ENCODE results near the gene FERMT2.

Gene FERMT2, protein sequence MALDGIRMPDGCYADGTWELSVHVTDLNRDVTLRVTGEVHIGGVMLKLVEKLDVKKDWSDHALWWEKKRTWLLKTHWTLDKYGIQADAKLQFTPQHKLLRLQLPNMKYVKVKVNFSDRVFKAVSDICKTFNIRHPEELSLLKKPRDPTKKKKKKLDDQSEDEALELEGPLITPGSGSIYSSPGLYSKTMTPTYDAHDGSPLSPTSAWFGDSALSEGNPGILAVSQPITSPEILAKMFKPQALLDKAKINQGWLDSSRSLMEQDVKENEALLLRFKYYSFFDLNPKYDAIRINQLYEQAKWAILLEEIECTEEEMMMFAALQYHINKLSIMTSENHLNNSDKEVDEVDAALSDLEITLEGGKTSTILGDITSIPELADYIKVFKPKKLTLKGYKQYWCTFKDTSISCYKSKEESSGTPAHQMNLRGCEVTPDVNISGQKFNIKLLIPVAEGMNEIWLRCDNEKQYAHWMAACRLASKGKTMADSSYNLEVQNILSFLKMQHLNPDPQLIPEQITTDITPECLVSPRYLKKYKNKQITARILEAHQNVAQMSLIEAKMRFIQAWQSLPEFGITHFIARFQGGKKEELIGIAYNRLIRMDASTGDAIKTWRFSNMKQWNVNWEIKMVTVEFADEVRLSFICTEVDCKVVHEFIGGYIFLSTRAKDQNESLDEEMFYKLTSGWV

DNA sequence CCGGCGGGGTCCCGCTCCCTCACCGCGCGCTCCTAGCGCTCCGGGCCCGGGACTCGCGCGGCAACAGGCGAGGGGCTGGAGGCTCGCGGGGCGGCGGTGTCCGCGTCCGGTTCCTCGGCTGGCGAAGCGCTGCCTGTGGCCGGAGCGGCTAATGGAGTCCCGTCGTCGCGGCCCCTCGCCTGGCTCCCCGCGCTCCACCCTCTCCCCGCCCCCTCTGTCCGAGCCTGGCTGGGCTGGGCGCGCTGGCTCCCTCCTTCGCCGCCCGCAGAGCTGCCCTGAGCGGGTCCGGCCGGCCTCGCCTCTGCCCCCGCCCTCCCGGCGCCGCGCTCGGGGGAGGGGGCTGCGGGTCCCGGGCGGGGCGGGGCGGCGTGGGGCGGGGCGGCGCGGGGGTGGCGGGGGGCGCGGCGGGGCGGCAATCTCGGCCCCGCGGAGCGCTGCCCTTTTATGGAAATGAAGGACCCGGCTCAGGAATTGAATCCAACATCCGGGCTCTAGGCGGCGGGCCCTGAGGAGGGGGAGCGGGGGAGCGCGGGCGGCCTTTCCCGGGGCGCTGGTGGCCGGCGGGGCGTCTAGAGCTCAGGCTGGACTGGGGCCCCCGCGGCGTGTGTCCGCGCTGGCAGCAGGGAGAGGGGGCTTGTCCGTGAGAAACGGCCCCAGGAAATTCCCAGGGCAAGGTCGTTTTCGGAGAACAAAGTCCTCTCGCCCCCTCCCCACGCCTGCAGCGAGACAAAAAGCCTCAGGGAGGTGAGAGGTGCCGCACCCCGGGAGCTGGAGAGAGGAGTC lies at the start of gene FERMT2:
FERMT2 (minus strand) TSS at position 153 of the 783 bp plus-strand sequence. CDS start 482 bp downstream, outside the sequence.
- DNase-seq, result no peak

DNA sequence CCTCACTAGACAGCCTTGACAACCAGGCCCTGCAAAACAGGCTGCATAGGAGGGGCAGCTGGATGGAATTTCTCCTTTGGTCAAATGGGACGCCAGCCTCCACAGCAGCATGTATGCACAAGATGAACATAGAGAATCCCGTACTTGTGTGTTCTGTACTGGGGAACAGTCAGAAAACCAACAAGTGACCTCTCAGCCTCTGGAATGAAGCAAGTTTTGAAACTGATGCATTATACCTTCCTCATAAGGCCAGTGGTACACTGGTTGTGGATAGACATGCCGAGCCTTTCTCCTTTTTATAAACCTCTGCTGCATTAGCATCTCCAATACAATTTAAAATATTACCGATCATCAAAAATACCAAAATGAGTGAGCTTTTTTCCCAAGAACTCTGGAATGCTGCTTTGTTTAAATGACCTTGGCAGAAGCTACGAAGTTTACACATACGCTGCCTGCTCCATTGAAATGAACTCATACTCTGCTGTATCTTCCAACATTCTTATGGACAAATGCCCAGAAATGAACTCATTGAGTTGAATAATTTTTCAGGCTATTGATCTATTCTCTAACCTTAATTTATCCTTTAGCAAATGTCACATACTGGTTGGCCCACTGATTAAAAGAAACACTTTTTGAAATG lies 47.6 kb upstream of the FERMT2 start:
- no peak for DNase-seq

DNA sequence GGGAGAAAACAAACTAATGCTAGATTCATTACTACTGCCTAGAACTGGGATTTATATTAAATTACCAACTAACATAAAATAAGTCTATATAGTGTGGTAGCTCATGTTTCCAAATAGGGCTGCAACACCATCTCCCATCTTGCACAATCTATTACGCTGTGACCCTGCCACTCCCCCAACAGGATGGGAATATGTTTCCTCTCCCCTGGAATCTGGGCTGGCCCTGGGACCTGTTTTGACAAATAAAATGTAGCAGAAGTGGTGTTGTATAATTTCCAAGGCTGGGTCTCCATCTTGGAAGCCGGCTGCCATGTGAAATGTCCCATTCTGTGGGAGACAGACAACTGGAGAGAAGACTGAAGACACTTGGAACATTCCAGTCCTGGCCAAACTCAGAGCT lies 45.6 kb upstream of the FERMT2 start:
- no peak for DNase-seq

DNA sequence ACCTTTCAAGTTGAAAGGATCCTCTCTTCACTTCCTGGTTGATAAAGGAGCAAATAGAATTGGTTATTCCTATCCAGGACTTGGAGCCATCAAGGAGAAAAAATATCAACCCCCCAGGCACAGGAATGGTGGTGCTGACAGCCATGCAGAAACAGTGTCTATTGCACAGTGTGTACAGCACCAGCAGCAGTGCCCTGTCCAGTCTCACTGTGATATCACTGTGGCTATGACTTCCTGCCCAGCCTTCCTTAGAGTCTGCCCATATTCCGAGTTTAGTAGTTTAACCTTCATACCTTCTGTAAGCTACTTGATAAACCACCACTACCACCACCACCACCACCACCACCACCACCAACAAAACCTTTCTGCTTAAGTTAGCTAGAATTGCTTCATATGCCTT lies 45.1 kb upstream of the FERMT2 start:
- DNase-seq, result no peak

DNA sequence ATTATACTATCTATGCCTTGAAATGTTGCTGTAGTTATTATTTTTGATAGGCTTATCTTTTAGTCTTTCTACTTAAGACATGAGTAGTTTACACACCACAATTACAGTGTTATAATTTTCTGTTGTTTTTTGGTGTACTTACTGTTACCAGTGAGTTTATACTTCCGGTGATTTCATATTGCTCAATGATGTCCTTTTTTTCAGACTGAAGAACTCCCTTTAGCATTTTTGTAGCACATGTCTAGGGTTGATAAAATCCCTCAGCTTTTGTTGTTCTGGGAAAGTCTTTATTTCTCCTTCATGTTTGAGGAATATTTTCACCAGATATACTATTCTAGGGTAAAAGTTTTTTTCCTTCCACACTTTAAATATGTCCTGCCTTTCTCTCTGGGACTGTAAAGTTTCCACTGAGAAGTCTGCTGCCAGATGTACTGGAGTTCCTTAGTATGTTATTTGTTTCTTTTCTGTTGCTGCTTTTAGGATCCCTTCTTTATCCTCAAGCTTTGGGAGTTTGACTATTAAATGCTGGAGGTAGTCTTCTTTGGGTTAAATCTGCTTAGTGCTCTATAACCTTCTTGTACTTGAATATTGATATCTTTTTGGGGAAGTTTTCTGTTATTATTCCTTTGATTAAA lies 41.5 kb upstream of the FERMT2 start:
- DNase-seq, result no peak

DNA sequence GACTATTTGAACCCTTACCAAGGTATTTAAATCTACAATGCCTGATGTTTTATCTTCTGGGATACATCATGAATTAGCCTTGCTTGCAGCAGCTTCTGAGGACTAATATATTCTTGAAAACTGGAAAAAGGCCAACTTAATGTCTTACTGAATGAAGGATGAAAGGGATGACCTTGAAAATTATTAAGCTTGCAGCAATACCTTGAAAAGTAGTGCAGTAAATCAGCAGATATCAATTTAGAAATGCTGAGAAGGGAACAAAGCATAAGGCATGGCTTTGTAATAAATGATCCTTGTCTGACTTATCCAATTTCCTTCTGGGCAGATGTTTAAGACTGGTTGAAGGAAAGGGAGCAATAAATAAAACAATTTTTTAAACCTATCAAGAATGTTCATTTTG lies 37.3 kb upstream of the FERMT2 start:
- no peak for DNase-seq

DNA sequence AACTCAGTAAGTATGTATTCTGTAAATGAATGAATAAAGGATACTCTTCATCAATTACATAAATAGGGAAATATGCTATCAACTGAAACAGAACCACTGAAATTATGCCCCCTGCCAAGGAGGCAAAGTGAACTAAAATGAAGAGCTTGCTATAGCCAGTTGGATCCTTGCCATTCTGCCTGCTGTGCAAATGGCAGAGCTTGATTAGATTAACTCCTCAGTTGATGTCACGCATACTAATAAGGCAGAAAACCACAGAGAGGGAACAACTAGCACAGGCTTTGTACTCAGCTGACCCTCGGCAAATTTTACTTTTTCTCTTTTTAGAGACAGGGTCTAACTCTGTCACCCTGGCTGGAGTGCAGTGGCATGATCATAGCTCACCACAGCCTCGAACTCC lies 36.7 kb upstream of the FERMT2 start:
- no peak for DNase-seq

DNA sequence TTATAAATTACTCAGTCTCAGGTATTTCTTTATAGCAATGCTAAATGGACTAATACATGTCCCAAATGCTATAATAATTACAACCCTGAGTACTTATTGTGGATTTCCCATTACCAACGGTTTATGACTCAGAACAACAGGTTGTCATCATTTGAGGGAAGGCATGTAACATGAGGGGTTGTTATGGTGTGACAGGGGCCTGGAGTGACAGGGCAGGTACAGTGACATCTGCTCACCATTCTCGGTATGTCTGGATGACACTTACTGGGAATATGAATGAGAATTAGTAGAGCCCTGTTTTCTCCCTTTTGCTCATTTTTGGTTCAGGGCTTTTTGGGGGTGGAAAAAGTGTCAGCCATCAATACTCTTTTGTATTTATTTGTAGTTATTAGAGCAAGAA lies 36.2 kb upstream of the FERMT2 start:
- no peak for DNase-seq

DNA sequence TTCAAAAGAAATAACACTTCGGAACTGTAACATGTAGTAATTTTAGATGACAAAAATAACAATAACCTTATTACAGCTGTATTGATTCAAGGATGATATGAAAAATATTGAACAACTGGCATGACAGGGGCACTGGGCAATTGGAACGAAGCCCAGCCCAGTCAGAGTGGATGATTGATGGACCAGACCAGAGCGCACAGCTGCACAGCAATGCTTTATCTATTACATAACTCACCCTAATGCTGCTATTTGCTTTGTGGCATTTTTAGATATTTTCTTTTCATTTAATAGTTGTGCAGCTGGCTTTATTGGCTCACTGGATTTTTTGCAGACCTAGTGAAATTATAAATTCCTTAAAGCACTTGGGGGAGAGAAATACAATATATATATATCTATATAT lies 26.9 kb upstream of the FERMT2 start:
- no peak for DNase-seq

DNA sequence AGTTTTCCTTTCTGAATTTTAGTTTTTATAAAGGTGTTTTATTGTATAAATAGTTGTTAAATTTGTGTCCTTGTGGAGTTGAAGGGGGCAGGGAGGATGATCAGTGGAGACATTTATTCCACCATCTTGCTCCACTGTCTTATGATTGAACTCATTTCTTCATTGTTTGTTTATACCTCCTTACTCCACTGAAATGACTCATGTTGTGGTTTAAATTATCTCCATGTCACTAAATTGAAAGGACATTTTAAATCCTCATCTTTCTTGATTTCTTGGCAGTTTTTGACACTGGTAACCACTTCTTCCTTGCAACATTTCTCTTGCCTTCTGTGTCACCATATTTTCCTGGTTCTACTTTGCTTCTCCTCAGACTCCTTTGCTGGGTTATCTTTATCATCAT lies 23.6 kb upstream of the FERMT2 start:
- DNase-seq, result no peak

DNA sequence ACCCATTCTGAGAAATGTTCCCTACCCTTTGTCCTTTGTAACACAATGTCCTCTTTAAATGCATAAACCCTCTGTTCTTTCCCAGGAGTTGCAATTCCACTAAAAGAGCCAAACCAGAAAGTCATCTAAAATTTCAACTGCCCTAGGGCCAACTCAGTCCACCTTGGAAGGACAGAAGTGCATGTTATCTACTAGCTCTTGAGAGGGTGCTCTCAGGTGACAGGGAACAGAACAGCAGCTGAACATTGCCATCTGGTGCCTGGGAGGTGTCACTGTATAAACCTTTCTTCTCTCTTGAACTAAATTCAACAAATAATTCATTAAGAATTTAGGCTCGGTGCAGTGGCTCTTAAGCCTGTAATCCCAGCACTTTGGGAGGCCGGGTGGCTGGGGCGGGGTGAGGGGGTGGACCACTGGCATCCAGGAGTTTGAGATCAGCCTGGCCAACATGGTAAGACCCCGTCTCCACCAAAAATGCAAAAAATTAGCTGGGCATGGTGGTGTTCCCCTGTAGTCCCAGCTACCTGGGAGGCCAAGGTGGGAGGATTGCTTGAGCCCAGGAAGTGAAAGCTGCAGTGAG lies 10.3 kb upstream of the FERMT2 start:
- DNase-seq, result no peak

DNA sequence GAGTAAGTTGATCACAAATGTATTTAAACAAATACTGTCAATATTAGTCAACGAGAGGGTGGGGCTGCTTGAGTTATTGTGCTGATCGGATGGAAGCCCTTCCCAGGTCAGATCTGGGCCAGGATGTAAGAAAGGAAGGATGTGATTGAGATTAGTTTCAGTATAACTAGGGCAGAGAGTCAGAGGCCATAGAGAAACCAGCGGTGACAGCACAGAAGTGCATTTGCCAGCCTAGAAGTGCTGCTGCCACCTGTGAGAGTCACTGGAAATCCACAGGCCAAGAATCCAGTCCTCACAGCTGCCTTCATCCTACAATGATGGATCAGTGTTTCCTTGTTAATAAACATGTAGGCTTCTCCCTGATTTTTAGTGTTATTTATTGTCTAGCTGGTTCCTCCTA lies 9.8 kb upstream of the FERMT2 start:
- no peak for DNase-seq

DNA sequence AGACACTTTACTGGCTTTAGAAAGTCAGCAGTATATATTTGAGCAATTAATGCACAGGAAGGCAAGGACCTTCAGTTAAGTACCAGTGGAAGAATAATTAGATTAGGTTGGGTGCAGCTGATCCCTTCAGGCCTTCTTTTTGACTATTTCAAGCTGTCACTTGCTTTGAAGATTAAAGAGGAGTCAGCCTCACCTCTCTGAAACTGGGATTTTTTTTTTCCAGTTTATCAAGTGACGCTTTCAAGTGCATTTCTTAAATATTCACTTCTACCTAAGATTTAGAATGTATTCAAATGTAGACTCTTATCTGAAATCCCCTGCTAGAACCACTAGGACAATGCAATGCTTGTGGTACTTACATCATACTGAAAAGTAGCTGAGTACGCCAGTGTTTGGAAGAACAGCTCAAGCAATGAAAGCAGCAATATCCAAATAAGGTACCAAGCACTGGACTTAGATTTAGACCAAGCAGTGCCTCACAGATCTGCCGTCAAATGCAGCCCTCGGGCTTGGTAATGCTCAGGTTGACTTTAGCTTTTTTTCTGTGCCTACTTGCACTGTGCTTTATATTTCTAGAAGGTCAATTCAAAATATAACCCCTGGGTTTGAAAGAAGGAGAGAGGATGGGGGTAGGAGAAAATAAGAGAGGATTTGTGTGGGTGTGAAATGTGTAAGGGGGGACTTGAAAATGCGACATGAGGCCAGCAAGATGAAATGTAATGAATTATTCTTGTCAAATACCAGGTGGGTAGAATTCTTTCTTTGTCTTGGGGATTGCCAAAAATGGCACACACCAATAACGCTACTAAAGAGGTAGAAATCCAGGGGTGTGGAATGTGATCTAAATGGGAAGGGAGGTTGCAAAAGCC lies 3.7 kb upstream of the FERMT2 start:
- no peak for DNase-seq

DNA sequence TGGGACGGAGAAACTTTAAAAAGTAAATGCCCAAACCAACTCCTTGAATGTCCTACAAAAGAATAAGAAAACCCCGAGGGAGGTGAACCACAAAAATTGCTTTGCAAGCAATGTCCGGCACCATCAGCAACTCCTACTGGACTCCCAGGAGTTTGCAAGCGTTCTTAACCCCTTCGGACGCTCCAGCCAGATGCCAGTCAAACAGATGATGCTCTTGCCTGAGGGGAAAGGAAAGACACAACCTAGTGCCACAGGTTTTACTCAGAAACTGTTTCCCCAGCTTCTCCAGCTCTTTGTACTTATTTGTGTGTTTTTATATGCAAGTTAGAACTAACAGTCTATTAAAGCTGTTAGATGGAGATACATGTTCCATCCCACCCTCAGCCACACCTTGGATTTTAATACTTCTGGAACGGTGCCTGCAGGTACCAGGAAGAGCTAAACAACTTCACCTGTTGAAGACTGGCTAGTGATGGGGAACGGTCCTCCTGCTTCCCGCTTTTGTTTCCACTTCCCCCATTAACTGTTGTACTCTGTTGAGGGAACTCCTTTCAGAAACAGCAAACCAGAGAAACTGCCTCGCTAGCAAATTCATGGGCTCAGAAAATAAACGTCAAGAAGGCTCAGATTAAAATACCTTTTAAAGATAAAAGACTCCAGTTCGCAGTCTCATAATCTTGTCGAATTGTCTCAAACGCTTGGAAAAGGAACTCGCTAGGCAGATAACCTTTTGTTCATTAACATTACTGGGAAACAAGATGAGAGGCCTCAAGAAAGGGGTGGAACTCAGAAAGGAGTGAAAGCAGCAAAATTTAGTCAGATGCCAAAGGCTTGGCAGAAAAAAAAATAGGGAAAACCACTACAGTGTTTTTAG lies 1.1 kb upstream of the FERMT2 start:
- no peak for DNase-seq

DNA sequence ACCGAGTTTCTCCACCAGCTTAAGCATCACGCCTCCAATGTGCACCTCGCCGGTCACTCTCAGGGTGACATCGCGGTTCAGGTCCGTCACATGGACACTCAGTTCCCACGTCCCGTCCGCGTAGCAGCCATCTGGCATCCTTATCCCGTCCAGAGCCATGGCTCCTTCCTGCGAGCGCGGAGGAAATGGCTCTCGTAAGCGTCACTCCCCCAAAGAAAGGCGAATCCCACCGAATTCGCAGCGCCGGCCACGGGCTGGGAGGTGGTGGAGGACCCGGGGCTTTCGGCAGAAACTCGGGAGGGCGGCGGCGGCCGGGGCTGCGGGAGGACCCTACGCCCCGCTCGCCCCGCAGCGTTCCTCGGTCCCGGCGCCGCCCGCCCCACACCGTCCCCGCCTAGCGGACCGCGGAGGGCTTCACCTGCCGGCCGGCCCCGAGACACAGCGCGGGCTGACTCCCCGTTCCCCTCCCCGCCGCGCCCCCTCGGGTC lies 396 bp downstream of the FERMT2 start:
- DNase-seq, result no peak

DNA sequence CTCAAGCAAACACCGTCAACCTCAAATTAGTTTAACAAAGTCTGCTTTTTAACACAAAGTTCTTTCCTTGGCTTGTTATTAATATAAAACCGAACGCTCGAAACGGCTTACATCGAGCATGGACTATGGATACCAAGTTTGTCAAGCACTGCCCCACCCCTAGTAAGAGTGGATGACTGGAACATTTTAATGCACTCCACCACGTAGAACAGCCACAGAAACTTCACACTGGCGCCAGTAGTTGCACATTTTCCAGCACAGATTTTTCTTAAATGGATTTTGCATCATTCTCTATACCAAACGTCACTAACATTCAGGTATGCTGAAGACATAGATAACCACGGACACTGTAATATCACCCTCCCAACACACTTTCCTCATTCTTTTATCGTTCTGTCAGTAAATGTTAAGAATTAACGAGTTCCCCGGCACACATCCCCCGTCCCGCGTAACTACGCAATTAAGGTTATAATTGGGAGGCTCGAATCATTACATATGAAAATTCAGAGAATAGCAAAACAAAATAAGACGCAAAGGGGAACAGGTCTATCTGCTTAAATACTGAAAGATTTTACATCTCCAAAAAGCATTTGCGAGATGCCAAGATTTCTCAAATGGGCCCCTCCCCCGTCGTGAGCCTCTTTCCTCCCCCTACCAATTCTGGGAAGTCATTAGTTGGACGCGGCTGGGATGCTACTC lies 990 bp downstream of the FERMT2 start:
- no peak for DNase-seq

DNA sequence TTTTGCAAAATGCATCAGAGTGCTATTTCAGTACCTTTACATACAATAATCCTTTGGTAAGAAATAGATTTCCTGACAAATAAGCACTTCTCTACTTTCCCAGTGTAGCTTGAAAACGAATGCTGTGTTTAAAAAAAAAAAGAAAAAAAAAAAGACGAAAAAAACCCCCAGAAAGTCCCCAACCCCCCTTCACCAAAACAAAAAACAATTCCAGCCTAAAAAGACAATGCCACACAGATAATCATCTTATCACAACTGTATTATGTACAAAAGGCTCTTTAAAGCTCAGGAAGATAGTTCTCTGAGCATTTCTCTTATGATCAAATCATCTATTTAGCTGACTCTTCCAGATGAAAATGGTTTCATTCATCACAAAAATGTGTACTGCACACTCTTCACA lies 1.6 kb downstream of the FERMT2 start:
- DNase-seq, result no peak

DNA sequence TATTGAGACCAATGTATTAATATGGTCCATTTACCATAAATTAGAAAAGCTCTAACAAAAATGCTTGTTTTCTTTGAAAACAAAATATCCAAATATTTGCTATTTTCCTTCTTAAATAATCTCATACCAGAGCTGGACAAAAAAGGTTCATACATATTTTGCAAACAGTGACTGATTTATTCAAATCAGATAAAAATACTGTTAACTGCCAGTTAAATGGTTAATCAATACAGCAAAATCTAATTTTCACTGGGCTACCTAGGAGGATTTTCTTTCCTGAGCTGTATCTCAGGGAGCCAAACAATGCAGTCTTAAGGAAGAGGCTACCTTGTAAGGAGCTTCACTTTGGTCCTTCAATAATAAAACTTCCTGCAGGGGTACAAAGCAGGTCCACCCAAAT lies 2.0 kb downstream of the FERMT2 start:
- DNase-seq, result no peak

DNA sequence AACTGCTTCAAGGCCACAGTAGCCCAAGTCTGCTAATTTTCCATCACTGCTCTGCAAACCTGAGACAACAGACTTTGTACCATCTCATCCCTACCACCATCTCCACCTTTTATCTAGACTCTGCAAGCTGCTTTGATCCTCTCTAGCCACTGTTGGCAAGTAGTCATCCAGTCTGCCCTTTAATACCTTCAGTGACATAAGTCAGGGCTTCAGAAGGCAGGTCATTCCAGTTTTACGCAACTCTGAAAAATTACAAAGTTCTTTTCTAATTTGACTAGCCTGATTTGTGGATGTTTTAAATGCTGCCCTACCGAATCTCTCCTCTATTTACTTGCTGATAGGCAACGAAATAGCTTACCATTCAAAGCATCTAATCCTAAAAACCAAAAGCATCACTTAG lies 2.8 kb downstream of the FERMT2 start:
- DNase-seq, result no peak

DNA sequence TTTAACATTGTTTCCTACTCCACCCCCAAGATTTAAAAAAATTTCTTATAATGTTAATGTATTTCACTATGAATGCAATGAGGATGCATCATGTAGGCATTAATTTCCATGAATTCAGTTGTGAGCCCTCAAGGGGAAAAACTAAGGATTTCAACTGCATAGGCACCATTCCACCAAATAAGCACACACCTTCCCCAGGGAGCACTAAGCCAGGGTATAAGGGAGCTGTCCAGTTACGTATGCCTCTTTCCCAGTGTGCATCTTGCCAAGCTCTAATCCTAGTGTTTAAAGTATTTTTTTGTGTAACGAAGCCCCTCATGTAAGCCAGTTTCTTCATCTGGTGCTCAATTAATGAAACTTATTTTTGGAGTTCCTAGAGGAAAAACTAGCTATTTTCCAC lies 6.6 kb downstream of the FERMT2 start:
- DNase-seq, result no peak

Measured in NCI-H1436 treated with DMSO at 0.1 percent for 48 hours (cell line).